IPS-20b (cell line): ENCODE data around the gene GSG1L.
"Not testable (repeated sequence)": the region's sequence is repeated elsewhere in the genome, so short reads cannot be mapped to it uniquely, and the experiment has no call there.

Source experiments
- H3K27ac ChIP-seq: one replicate; pipeline ENCODE4 v1.5.1; 2013; ENCODE audit warnings: low read length
- H3K27me3 ChIP-seq: 2 replicates; pipeline ENCODE4 v1.6.1; 2013; ENCODE audit warnings: mild to moderate bottlenecking, low read length, inconsistent platforms; ENCODE audit not compliant: insufficient read depth
- H3K36me3 ChIP-seq: 2 replicates; pipeline ENCODE4 v1.6.1; 2013; ENCODE audit warnings: low read depth, mild to moderate bottlenecking, inconsistent platforms, low read length, moderate library complexity; ENCODE audit not compliant: insufficient read depth
- H3K4me1 ChIP-seq: 2 replicates; pipeline ENCODE4 v1.6.1; 2013; ENCODE audit warnings: mild to moderate bottlenecking, control low read depth, inconsistent platforms, low read length, moderate library complexity; ENCODE audit not compliant: insufficient read depth
- H3K4me3 ChIP-seq: 2 replicates; pipeline ENCODE4 v1.5.1; 2013; ENCODE audit warnings: mild to moderate bottlenecking, low read length, inconsistent platforms
- H3K9ac ChIP-seq: 2 replicates; pipeline ENCODE4 v1.6.1; 2013; ENCODE audit warnings: low read depth, mild to moderate bottlenecking, inconsistent platforms, low read length, moderate library complexity
- H3K9me3 ChIP-seq: 2 replicates; pipeline ENCODE4 v1.6.1; 2013; ENCODE audit warnings: mild to moderate bottlenecking, low read depth, low read length, inconsistent platforms; ENCODE audit not compliant: insufficient read depth

The GSG1L gene

DNA sequence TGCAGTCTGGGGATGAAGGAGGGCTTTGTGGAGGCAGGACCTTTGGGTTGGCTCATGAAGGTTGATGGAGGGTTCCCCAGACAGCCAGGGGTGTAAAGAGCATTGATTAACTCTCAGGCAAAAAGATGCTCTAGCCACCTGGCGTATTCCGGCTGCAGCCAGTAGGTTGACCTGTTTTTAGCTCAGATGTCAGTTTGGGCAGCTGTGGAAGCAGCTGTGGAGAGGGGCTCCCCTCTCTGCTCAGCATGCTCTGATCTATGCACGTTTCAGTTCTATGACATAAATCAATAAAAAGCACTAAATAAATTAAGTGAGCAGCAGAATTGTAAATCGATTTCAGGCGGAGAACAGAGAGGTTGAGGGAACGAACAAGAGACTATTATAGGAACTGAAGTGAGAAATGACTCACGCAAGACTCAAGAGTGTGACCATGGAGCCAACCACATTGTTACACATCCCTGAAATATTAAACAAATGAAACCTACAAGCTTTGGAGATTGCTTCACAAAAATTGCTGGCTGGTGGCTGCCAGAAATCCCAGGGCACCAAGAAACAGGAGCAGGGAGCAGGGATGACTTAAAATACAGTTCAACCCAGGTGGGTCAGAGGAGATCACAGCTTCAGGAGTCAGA is 111.9 kb downstream of the GSG1L start:
- no peaks in the 10 kb centered on the region for H3K9me3 ChIP-seq
- H3K4me1 ChIP-seq = no peaks in the 10 kb centered on the region
- no peak overlapping the region for H3K4me3 ChIP-seq
- no peak overlapping the region for H3K9ac ChIP-seq
- no peaks in the 10 kb centered on the region; the same call in 1 of the 2 replicates for H3K27me3 ChIP-seq
- no peaks in the 10 kb centered on the region for H3K36me3 ChIP-seq
- no peak overlapping the region for H3K27ac ChIP-seq

DNA sequence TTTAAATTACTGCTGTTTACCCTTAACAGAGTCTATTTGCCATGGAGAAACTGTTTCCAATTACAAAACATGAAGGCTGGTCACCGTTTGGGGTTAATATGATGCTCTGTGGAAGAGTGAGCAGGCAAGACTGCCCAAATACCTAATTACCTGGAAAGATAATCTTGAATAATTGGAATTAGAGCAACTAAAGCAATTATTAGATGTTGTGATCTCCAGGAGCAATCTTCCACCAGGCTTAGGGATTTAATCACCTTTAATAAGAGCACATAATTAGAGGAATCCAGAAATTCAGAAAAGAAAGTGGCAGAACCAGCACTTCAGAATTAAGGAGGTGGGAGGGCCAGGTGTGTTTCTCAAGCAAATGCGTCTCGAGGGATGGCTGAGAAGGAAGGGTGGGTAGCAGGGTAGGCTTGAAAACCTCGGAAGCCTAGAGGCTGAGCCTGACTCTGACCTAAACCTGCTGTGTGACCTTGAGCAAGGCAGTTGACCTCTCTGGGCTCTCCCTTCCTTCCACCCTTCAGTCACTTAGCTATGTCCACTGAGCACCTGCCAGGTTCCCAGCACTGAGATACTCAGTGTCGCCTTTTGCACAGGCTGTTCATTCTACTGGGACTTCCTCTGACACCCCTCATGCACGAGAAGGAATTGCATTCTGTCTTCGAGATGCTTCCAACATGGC is 113.2 kb downstream of the GSG1L start:
- no peak overlapping the region for H3K9ac ChIP-seq
- H3K4me1 ChIP-seq = no peaks in the 10 kb centered on the region
- H3K9me3 ChIP-seq = no peaks in the 10 kb centered on the region
- H3K4me3 ChIP-seq = no peak overlapping the region
- no peaks in the 10 kb centered on the region; the same call in 1 of the 2 replicates for H3K27me3 ChIP-seq
- H3K36me3 ChIP-seq = no peaks in the 10 kb centered on the region
- H3K27ac ChIP-seq = no peak overlapping the region

DNA sequence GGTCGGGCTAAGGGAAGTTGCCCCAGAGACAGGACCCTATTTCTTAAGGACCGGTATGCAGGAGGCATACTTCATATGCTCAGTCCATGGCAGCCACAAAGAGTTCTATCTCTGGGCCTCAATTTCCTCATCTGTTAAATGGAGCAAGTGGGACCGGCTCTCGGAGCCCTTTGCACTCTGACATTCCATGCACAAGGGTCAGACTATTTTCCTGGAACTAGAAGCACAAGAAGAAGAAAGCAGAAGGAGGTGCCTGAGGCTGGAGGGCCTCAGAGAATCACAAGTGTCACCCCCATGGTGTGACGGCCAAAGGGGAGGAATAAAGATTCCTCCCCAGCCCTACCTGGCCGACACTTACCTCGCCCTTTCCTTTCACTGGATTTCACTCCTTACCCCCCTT is 115.8 kb downstream of the GSG1L start:
- Histone ChIP-seq H3K27ac (no peak overlapping the region), H3K4me3 (no peak overlapping the region), H3K9ac (no peak overlapping the region), H3K27me3 (no peaks in the 10 kb centered on the region; the same call in 1 of the 2 replicates), H3K4me1 (no peaks in the 10 kb centered on the region), H3K36me3 (no peaks in the 10 kb centered on the region), H3K9me3 (no peaks in the 10 kb centered on the region)

DNA sequence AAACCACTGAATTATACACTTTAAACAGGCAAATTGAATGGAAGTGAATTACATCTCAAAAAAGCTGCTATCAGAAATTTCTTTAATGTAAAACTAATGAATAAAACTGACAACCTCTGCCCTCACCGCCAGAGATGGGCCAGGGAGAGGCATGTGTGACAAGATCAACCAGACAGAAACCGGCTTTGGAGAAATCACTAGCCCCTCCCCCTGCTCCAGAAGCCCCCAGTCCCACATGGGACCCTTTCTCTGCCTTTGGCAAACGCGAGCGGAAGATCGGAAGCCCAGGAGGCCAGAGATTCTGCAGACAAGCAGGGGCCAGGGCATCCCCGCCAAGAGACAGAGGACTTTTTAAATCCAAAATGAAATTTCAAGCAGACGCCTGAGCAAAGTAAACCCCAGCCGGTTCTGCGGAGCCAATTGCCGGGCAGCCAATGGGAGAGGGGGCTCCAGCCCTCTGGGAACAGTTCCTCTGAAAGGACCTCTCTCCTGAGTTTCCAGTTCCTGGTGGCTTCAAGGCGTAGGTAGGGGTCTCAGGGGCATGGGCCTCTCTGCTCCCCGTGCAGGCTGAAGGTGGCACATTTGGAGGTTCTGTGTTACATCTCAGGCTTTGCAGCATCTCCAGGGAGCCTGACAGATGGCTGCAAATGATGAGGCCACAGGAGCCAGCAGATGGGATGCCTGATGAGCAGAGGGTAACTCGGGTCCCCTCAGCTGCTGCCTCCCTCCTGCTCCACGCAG is 118.1 kb downstream of the GSG1L start:
- Histone ChIP-seq H3K4me3 (peak overlapping the region; percentile 22; the same call in 1 of the 2 replicates), H3K9ac (no peak overlapping the region; the same call in 1 of the 2 replicates), H3K36me3 (no peaks in the 10 kb centered on the region), H3K27ac (no peak overlapping the region), H3K4me1 (no peaks in the 10 kb centered on the region), H3K9me3 (no peaks in the 10 kb centered on the region), H3K27me3 (no peaks in the 10 kb centered on the region)

DNA sequence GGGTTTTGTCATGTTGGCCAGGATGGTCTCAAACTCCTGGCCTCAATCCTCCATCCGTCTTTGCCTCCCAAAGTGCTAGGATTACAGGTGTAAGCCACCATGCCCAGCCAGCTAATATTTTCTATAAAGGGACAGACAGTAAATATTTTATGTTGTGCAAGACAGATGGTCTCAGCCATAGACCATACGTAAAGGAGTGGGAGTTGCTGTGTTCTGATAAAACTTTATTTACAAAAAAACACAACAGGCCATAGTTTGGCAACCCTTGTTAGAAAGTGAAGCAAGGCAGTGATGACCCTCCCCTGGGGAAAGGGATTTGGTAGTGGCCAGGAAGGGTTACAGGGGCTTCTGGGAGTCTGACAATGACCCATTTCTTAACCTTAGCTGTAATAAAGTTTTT is 119.7 kb downstream of the GSG1L start:
- H3K9ac ChIP-seq = no peak overlapping the region

DNA sequence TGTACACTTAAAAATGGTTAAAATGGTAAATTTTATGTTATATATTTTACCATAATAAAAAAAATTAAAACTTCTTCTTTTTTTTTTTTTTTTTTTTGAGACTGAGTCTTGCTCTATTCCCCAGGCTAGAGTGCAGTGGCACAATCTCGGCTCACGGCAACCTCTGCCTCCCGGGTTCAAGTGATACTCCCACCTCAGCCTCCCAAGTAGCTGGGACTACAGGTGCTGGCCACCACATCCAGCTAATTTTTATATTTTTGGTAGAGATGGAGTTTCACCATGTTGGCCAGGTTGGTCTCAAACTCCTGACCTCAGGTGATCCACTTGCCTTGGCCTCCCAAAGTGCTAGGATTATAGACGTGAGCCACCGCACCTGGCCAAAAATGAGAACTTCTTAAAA is 121.4 kb downstream of the GSG1L start:
- H3K36me3 ChIP-seq, H3K27ac ChIP-seq, H3K27me3 ChIP-seq, H3K4me3 ChIP-seq, H3K9me3 ChIP-seq, H3K4me1 ChIP-seq, H3K9ac ChIP-seq: not testable (repeated sequence)

More for the DNA sequence above, 119.7 kb downstream of the GSG1L start:
- Histone ChIP-seq H3K36me3 (no peaks in the 10 kb centered on the region), H3K4me3 (no peak overlapping the region), H3K27ac (no peak overlapping the region), H3K9me3 (no peaks in the 10 kb centered on the region), H3K27me3 (no peaks in the 10 kb centered on the region), H3K4me1 (no peaks in the 10 kb centered on the region)

DNA sequence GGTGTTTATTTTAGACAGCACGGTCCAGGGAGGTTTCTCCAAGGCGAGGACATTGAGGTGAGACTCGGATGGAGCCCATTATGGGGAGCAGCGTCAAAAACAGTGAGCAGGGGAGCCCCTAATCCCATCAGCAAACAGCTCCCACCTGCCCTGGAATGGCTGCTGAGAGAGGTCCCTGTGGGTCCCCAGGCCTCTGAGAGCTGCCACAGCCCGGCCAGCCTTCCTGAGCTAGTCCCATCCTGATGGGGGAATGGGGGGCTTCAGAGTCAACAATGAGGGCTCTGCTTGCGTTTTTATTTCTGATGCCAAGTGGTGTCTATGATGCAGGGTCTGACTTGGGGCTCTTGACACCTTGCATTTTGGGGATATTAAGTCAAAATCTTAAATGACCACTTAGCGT is 128.4 kb downstream of the GSG1L start:
- no peaks in the 10 kb centered on the region for H3K9me3 ChIP-seq
- no peak overlapping the region for H3K4me3 ChIP-seq
- H3K36me3 ChIP-seq = no peaks in the 10 kb centered on the region
- H3K27ac ChIP-seq = no peak overlapping the region
- no peak overlapping the region for H3K9ac ChIP-seq
- no peaks in the 10 kb centered on the region for H3K4me1 ChIP-seq
- H3K27me3 ChIP-seq = 0 out of 2 replicates have a peak, but pooled peaks cover 7% of the 10 kb centered on the region

DNA sequence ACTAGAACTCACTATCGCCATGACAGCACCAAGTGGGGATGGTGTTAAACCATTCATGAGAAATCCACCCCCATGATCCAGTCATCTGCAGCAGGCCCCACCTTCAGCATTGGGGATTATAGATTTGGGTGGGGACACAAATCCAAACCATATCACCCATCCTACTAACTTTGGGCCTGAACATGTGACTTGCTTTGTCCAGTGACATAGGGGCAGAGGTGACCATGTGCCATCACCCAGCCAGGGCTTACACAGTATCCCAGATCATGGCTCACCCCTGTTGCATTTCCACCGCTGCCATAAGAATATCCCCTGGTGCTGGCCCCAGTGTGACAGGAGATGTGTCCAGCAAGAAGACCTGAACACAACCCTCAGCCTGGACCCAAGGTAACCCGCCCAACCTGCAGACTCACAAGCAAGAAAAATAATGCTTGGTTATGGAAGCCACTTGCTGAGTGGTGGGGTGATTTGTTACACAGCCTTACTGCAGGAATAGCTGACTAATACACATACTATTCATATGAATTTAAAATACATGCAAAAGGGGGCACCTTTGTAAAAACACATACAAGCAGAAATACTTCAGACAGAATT is 130.9 kb downstream of the GSG1L start:
- Histone ChIP-seq H3K9ac (no peak overlapping the region), H3K36me3 (no peaks in the 10 kb centered on the region), H3K27me3 (0 out of 2 replicates have a peak, but pooled peaks cover 7% of the 10 kb centered on the region), H3K27ac (no peak overlapping the region), H3K9me3 (no peaks in the 10 kb centered on the region), H3K4me3 (no peak overlapping the region), H3K4me1 (no peaks in the 10 kb centered on the region)

DNA sequence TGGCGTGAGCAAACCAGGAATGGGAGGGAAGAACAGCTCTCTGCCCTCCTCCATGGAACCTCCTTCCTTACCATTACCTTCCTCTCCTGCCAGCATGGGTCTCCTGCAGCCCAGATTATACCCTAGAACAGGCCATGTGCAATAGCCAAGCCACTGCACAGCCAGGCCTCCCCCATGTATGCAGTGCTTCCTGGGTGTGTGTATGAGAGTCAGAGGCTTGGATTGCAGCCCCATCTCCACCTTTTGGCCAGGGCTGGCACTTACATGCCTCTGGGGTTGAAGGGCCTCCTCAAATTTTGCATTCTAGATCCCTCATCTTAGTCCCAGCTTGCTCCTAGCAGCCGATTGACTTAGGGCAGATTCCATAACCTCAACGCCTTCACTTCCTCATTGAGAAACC is 133.7 kb downstream of the GSG1L start:
- Histone ChIP-seq H3K9me3 (no peaks in the 10 kb centered on the region), H3K27ac (no peak overlapping the region), H3K4me3 (no peak overlapping the region), H3K27me3 (0 out of 2 replicates have a peak, but pooled peaks cover 7% of the 10 kb centered on the region), H3K4me1 (no peaks in the 10 kb centered on the region), H3K9ac (no peak overlapping the region), H3K36me3 (no peaks in the 10 kb centered on the region)

DNA sequence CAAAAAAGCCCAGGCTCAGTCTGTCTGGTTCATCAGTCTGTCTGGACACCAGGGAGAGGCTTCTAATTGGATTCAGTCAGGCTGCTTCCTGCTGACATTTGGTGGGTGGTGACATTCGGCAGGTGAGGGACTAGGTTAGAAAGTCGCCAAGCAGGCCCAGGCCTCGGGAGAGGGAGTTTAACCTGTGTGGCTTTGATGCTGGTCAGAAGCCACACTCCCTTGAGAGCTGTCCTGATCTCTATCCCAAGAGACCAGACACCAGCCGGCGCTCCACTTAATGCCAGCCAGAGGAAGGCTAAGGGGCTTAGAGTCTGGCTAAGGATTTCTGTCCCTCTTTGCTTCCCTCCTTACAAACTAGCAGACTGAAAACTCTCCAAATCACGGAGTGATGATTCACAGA is 135.0 kb downstream of the GSG1L start:
- Histone ChIP-seq H3K4me3 (no peak overlapping the region), H3K27me3 (0 out of 2 replicates have a peak, but pooled peaks cover 7% of the 10 kb centered on the region), H3K9ac (no peak overlapping the region)

DNA sequence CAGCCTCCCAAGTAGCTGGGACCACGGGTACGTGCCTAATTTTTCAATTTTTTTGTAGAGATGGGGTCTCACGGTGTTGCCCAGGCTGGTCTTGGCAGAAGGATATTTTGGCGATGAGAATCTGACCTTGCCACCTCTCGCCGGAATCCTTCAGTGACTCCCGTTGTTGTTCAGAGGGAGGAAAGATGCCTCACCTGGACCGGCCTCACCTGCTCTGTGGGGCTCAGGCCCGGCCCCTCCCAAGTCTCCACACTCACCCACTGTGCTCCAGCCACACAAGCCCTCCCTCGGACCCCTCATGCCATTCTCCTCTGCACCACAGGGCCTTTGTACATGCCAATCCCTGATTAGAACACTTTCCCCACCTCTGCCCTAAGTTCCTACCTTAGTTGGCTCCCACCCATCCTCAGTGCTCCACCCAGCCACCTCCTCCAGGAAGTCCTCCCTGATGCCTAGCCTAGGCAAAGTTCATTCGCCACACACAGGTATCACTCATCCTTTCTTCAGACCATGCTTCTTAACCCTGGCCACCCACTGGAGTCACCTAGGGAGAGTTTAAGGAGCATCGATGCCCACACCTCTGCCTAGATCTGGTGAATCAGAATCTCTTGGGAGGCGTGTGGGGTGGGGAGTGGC is 136.1 kb downstream of the GSG1L start:
- Histone ChIP-seq H3K36me3 (no peaks in the 10 kb centered on the region), H3K4me1 (no peaks in the 10 kb centered on the region), H3K9ac (no peak overlapping the region), H3K4me3 (no peak overlapping the region), H3K27ac (no peak overlapping the region), H3K9me3 (no peaks in the 10 kb centered on the region), H3K27me3 (0 out of 2 replicates have a peak, but pooled peaks cover 7% of the 10 kb centered on the region)

More for the DNA sequence above, 135.0 kb downstream of the GSG1L start:
- Histone ChIP-seq H3K36me3 (no peaks in the 10 kb centered on the region), H3K9me3 (no peaks in the 10 kb centered on the region), H3K27ac (no peak overlapping the region), H3K4me1 (no peaks in the 10 kb centered on the region)
